Measurements from ENCODE around the gene PRRT4. TPM values are rescaled to one million over a fixed set of nuclear protein-coding genes. Genes with fewer than 3 reads are reported as not detected.
A peak's percentile ranks its signal among the peaks of the same experiment; 100 is the strongest.

The PRRT4 gene
- total RNA-seq, 4 donors from 2014 or later, result 0.38 to 1.9 (median 1.5) TPM

DNA sequence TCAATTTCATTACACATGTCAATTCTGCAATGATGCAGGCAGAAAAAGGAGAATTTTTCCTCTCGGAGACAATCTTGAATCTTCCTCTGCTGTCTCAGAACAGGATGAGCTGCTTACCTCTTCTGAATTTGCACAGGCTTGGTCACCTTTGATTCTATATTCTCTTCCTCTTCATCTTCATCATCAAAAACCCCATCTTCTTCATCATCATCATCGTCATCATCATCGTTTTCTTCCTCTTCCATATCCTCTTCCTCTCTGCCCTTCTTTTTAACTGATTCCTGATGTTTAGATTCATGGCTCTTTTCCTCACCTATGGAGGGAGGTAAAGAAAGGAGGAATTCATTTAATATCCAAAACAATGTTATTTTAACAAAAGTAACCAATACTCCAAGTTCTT lies 25.8 kb downstream of the PRRT4 start:
- TF ChIP-seq, protein P1, sequence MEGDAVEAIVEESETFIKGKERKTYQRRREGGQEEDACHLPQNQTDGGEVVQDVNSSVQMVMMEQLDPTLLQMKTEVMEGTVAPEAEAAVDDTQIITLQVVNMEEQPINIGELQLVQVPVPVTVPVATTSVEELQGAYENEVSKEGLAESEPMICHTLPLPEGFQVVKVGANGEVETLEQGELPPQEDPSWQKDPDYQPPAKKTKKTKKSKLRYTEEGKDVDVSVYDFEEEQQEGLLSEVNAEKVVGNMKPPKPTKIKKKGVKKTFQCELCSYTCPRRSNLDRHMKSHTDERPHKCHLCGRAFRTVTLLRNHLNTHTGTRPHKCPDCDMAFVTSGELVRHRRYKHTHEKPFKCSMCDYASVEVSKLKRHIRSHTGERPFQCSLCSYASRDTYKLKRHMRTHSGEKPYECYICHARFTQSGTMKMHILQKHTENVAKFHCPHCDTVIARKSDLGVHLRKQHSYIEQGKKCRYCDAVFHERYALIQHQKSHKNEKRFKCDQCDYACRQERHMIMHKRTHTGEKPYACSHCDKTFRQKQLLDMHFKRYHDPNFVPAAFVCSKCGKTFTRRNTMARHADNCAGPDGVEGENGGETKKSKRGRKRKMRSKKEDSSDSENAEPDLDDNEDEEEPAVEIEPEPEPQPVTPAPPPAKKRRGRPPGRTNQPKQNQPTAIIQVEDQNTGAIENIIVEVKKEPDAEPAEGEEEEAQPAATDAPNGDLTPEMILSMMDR (IDR thresholded peaks at IDR 0.05), result no peak
- no peak for TF ChIP-seq POLR2A (IDR thresholded peaks at IDR 0.05)
- 87% methylated on average over 3 of the region's 3 CpGs for WGBS, 2 donors
- H3K4me1 ChIP-seq, result peaks cover 0 to 6% (median 0%) of the 10 kb centered on the region in 3 donors
- no peaks in the 10 kb centered on the region for H3K27me3 ChIP-seq
- intact Hi-C loops (cut with DNase I), result no loop called here
- no peaks in the 10 kb centered on the region for H3K9me3 ChIP-seq
- no peak overlapping the region for H3K27ac ChIP-seq
- H3K36me3 ChIP-seq, result peaks cover 4 to 91% (median 48%) of the 10 kb centered on the region in 3 donors
- DNase-seq, result no peak
- no peak overlapping the region for H3K4me3 ChIP-seq

DNA sequence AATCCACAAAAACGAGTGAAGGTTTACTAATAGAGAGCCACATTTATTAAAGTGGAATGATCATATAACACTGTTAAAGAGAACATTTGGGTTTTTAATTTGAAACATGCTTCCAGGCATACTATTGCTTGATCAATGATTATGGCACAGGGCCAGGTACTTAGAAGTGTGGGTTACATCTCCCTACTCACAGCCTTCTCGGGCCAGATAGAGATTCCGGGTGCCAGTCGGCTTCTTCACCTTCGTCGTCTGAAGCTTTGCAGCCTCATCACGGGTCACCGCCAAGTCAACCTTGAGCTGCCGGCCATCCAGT lies 37.2 kb downstream of the PRRT4 start:
- no peaks in the 10 kb centered on the region for H3K9me3 ChIP-seq
- H3K27ac ChIP-seq, result peak overlapping the region in 1 of 4 donors; percentile 39
- no peaks in the 10 kb centered on the region for H3K27me3 ChIP-seq
- 86 to 94% methylated on average over 8 to 9 of the region's 9 CpGs for WGBS, 2 donors
- no peak for TF ChIP-seq POLR2A (IDR thresholded peaks at IDR 0.05)
- TF ChIP-seq, protein P1 (IDR thresholded peaks at IDR 0.05), result no peak
- peaks cover 0 to 100% (median 40%) of the 10 kb centered on the region in 3 donors for H3K36me3 ChIP-seq
- H3K4me1 ChIP-seq, result peaks cover 0 to 12% (median 0%) of the 10 kb centered on the region in 3 donors
- H3K4me3 ChIP-seq, result no peak overlapping the region
- intact Hi-C loops (cut with DNase I), result no loop called here
- DNase-seq, result no peak

DNA sequence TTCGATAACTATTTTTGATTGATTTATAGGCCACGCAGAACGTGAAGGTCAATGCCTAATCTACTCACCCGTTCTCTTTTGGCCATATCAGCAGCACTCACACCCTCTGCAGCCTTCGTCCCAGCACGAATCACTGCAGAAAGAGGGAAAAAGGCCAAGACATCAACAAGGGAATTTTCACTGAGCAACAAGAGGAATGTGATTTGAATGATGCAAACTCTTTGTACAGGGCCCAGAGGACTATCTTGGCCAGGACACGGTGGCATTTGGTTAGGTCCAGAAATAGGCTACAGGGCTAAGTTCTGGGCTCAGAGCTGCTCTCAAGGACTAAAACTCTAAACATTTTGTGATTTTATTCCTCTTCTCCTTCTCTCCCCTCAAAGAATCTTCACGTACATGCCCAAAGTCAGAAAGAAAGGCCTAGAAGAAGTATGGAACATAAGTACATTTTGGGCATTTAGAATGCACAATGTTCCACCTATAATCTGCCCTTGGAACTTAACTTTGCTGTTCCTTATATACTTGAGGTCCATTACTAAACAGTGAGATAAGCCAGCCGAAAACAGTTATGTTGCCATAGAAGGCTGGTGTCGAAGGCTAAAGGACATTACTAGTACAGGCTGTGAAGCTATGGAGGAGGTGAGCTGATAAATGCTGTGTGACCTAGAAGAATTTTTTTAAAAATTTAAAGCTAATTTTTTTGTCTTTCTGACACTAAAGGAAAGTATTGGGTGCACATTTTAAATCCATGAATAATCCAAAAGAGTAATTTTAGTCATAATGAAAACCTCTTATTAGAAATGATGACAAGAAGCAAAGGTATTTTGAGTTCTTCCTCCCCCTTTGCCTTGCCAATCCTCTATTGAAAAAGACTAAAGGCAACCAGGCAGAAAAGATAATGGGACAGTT lies 37.8 kb downstream of the PRRT4 start:
- WGBS, 2 donors, result 70 to 73% methylated on average over 10 of the region's 10 CpGs
- Histone ChIP-seq H3K4me3 (no peak overlapping the region), H3K27ac (peak overlapping the region in 3 of 4 donors; percentile 9 to 46 (median 39)), H3K4me1 (peaks cover 0 to 12% (median 0%) of the 10 kb centered on the region in 3 donors), H3K27me3 (no peaks in the 10 kb centered on the region), H3K36me3 (peaks cover 0 to 100% (median 40%) of the 10 kb centered on the region in 3 donors), H3K9me3 (no peaks in the 10 kb centered on the region)
- intact Hi-C loops (cut with DNase I), result no loop called here
- TF ChIP-seq, protein P1 (IDR thresholded peaks at IDR 0.05), result no peak
- TF ChIP-seq POLR2A (IDR thresholded peaks at IDR 0.05), result no peak
- DNase-seq, result no peak

DNA sequence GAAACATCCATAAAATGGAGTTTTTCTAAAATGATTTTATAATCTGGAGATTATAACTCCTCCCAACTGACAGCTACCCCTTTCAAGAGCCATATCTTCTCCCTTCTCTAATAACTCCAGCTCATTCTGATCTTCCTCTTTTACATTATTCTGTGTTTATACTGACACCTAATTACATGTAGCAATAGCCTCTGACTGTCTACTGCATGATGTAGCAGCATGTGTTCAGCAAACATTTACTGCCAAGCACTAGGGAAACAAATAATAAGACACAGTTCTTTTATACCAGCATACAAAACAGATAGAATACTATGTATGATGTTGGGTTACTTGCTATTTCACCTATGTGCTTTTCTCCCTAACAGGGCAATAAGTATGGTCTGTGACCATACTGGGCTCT lies 38.5 kb downstream of the PRRT4 start:
- H3K27ac ChIP-seq, result no peak overlapping the region
- no peaks in the 10 kb centered on the region for H3K27me3 ChIP-seq
- peaks cover under 1 to 100% (median 40%) of the 10 kb centered on the region in 3 donors for H3K36me3 ChIP-seq
- no peak for DNase-seq
- TF ChIP-seq, protein P1 (IDR thresholded peaks at IDR 0.05), result no peak
- no peak for TF ChIP-seq POLR2A (IDR thresholded peaks at IDR 0.05)
- peaks cover 0 to 12% (median 0%) of the 10 kb centered on the region in 3 donors for H3K4me1 ChIP-seq
- intact Hi-C loops (cut with DNase I), result no loop called here
- H3K9me3 ChIP-seq, result no peaks in the 10 kb centered on the region
- H3K4me3 ChIP-seq, result no peak overlapping the region

DNA sequence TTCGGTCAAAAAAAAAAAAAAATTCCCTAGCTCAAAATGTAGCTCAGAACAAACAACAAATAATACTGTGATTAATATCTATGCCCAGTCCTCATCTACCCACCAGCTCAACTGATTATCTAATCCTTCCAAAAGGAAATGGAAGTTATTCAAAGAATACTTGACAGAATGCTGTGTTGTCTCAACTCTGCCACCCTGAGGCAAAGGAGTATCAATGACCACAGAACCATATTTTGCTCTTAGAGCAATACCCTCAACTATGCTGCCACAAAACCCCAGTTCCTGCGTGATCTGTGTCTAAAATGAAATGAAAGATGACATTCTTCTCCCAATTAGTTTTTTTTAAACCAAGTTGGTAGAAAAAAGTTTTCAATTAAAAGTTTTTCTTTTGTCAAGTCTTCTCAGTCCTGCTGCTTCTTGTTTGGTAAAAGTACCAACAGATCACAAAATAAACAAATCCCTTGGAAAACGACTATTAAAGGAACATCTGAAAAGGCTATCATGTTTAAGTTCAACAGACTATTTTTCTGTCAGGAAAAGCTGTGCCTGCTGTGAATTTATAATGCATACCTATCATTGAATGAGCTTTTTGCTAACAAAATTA lies 39.3 kb downstream of the PRRT4 start:
- H3K4me3 ChIP-seq, result no peak overlapping the region
- no peaks in the 10 kb centered on the region for H3K9me3 ChIP-seq
- H3K27me3 ChIP-seq, result no peaks in the 10 kb centered on the region
- intact Hi-C loops (cut with DNase I), result no loop called here
- WGBS, 2 donors, result 25 to 49% methylated on average over 3 of the region's 3 CpGs
- peaks cover 0 to 12% (median 0%) of the 10 kb centered on the region in 3 donors for H3K4me1 ChIP-seq
- peak overlapping the region in 2 of 4 donors; percentile 8 to 21 for H3K27ac ChIP-seq
- DNase-seq, result no peak
- no peak for TF ChIP-seq POLR2A (IDR thresholded peaks at IDR 0.05)
- TF ChIP-seq, protein P1 (IDR thresholded peaks at IDR 0.05), result peak in 5 of 6 experiments; percentile 33 to 63 (median 41)
- H3K36me3 ChIP-seq, result peaks cover 6 to 100% (median 49%) of the 10 kb centered on the region in 3 donors
